Medulla oblongata (tissue), 1 donor: ENCODE results near the gene RNF145.

Experiments used
- DNase-seq: peaks from one replicate; pipeline ENCODE4 v3.0.0-alpha.2; 2015; ENCODE audit errors: extremely low spot score

The RNF145 gene

DNA sequence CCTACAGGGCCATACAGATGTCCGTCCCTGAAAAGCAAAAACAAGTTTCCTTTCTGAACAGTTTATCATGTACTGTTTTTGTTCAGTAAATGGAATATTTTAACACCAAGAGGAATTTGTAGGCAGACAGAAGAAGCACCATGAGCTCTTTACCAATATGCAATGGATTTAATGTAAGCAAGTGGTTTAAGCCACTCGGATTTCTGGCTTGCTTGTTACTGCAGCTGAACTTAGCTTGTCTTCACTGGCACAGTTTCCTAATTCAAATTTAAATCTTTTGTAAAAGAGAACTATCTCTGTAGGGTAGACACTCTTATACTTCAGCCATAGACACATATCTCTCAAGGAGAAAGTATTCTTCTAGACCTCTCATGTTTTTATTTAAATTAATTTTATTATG lies 96.9 kb downstream of the RNF145 start:
- no peak for DNase-seq
